ENCODE results near the gene GUCD1. TPM values are rescaled to one million over a fixed set of nuclear protein-coding genes. Genes with fewer than 3 reads are reported as not detected.
A peak's percentile ranks its signal among the peaks of the same experiment; 100 is the strongest.

The GUCD1 gene
- total and polyA plus RNA-seq, 2 of the 13 experiments (the other 11 are each of a cell fraction or from before 2014, with no cell fraction given), result 128 to 245 TPM

DNA sequence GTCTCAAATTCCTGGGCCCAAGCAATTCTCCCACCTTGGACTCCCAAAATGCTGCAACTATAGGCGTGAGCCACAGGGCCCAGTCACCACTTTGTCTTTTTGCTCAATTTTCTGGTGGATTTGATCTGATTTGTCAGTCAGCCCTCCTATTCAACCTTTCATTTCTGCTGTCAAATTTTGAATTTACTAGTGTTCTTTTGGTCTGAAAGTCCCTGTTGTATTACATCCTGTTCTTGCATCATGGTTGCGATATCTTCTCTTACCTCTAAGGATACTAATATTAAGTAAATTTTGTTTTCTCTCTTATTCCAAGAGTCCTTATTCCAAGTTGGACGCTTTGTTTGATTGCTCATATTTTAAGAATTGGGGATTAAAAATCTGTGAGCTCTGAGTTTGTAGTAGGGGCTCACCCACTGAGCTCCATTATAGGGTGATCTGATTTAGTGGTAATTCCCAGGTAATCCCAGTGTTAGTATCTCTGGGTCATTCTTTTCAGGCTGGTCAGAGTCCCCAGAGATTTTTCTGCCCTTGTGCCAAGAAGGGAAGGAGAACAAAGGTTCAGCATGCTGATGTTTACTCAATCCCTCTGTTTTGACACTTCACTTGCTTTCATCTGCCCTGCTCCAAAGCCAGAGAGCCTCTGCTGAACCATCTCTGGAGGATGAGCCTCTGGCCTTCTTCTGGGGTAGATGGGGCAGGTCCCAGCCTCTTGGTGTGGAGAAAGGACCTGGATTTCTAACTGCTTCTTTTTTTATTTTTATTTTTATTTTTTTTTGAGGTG is 49.8 kb downstream of the GUCD1 start (continued):
- TF ChIP-seq, protein P1, sequence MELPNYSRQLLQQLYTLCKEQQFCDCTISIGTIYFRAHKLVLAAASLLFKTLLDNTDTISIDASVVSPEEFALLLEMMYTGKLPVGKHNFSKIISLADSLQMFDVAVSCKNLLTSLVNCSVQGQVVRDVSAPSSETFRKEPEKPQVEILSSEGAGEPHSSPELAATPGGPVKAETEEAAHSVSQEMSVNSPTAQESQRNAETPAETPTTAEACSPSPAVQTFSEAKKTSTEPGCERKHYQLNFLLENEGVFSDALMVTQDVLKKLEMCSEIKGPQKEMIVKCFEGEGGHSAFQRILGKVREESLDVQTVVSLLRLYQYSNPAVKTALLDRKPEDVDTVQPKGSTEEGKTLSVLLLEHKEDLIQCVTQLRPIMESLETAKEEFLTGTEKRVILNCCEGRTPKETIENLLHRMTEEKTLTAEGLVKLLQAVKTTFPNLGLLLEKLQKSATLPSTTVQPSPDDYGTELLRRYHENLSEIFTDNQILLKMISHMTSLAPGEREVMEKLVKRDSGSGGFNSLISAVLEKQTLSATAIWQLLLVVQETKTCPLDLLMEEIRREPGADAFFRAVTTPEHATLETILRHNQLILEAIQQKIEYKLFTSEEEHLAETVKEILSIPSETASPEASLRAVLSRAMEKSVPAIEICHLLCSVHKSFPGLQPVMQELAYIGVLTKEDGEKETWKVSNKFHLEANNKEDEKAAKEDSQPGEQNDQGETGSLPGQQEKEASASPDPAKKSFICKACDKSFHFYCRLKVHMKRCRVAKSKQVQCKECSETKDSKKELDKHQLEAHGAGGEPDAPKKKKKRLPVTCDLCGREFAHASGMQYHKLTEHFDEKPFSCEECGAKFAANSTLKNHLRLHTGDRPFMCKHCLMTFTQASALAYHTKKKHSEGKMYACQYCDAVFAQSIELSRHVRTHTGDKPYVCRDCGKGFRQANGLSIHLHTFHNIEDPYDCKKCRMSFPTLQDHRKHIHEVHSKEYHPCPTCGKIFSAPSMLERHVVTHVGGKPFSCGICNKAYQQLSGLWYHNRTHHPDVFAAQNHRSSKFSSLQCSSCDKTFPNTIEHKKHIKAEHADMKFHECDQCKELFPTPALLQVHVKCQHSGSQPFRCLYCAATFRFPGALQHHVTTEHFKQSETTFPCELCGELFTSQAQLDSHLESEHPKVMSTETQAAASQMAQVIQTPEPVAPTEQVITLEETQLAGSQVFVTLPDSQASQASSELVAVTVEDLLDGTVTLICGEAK (IDR thresholded peaks at IDR 0.05), result no peak
- TF ChIP-seq, protein P1 (CRISPR knock-in tag; IDR thresholded peaks at IDR 0.05), result no peak
- TF ChIP-seq NR0B2 (CRISPR knock-in tag; IDR thresholded peaks at IDR 0.05) (no peak), GFI1 (CRISPR knock-in tag; IDR thresholded peaks at IDR 0.05; ENCODE audit: borderline replicate concordance) (peak; percentile 97), ZNF318 (CRISPR knock-in tag; IDR thresholded peaks at IDR 0.05) (no peak), ZMAT3 (CRISPR knock-in tag; conservative IDR thresholded peaks at IDR 0.05) (no peak), MXD4 (CRISPR knock-in tag; IDR thresholded peaks at IDR 0.05) (no peak), ZNF567 (CRISPR knock-in tag; IDR thresholded peaks at IDR 0.05; ENCODE audit: borderline replicate concordance) (no peak)
